SIG-M5 treated with dmso at 0.1 percent for 504 hours (cell line): ENCODE results near the gene SUPT4H1.

Source experiments
- DNase-seq: peaks from one replicate; lab custom pipeline; 2025; ENCODE audit not compliant: unreplicated experiment; lab: John Stamatoyannopoulos, UW

Gene SUPT4H1

DNA sequence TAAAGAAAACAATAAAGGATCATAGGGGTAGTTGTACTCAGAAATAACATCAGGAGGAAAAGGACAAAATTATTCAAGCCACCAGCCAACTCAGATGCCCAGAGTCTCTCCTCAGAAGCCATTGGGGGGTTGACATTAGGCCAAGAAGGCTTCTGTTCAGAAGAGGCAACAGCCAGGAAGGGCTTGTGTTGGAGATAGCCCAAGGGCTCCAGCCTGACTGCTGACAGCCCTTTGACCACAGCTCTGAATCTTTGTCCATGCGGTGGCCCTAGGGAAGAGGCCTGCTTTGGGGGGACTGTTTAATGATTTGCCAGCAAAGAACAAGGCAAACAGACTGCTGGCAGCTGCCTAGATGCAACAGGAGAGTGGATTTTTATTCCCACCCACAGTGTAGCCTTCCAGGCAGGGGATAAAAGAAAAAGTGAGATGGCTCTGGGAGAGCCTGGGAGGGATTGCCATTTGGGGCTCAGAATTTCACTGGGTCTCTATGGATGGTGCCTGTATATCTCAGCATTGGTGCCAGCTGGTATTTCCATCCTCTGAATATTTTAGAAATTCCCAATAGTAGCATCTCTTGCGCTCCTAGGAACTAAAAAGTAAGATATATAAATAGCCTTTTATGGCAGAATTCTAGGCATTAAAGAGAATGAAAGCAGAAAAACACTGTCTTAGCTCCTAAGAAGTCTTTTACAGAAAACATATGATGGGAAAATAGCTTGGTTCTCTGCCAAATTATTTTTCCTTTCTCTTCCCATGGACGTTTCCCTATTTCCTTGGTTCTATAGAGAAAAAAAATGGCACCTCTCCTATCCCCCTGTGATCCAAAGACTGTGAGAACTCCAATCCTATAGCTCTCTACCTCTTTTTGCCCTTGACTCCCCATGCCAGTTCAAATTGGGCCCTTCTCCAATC is 29.4 kb upstream of the SUPT4H1 start:
- no peak for DNase-seq

DNA sequence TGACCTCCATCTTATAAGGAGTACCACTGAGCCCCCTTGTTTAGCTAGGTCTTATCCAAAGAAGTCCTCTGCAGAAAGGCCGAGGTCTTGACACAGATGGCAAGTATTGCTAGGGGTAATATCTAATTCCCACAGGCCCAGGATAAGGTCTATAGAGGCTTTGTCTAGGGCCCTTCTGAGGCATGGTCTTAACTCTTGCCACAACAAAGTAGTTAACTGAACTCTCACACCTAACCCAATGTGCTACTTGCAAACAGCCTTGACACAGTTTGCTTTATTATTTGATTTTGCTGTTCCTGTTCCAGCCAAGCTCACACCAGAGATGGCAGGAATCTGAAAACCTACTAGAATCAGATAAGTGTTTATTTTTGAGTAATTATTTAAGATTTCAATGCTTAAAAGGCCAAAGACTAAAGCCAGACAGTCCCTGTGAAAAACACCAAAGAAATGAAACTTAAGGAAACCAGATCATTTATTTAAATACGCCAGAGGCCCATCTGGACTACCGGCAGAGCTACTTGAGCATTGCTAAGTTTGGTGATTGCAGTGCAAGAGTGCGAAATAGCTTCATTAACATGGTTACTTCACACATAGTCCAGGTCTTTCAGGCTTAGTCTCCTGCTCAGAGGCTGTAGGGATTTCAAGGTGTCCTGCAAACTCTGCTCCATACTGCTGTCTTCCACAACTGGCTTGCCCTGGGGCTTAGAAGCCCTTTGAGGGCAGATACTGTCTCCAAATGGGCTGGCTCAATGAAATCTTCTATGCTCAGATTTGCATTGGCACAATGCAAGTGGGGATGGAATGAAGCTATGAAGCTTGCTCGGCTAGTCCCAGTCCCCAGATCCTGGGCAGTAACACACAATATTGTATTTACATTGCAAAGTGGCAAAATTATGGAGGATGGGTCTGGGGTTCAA is 28.5 kb upstream of the SUPT4H1 start:
- DNase-seq: no peak

DNA sequence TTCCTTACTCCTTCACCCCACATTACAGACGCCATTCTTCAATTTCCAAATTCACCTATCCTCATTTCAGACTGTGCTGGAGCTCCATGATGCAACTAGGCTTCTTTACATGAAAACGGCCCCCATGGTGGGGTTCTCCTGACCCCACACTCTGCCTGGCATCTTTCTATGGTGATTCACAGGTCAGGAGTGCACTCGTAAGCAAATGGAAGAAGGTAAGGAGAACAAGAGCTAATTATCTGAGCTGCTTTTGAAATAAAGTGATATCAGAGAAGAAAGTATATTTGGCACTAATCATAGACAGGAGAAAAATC is 27.5 kb upstream of the SUPT4H1 start:
- DNase-seq: no peak

DNA sequence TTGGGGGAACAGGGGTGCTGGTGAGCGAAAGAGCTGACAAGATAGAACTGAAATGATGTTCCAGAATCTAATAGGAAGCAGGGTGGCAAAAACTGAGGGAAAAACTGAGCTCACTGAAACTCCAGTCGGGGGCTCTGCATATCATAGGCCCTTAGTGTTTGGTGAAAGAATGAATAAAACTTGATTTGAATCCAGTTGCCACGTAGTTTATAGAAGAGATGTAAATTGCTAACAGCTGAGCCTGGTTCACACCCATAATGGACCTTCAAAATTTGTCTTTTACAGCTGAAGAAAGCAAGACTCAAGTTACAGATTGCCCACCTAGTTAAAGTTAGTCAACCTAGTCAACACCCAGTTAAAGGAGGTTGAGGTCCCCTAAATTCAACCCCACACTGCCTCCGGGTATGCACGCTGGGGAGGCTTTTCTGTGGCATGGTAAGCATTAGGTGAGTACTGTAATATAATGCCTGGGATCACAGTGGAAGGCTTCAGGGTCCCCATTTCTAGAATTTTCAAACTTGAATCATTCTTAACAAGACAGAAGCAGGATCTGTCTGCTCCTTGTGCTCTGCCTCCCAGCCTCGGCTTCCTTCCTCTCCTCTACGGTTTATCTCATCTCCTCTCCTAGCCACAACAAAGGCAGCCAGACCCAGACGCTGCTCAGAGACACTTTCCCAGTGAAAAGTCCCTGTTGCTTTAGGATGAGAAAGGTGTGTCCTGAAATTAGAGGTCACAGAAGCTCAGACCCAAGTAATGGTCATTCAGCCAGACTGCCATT is 26.9 kb upstream of the SUPT4H1 start:
- no peak for DNase-seq

DNA sequence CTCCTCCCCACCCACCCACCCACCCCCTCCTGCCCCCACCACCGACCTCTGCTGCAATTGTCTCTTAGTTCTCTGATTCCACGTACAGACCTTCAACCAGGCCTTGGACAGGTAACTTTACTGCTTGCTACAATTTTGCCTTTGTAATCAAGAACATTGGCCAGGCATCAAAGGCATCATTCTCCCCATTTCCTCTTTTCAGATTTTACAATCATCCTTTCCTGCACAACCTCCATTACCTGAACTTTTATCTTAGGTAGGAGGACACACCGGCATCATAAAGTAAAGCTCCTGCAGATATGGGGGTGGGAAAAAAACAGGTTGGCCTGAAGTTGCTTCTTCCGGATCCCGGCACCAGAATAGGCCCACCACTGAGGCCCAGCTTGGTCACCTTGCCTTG is 25.7 kb upstream of the SUPT4H1 start:
- no peak for DNase-seq

DNA sequence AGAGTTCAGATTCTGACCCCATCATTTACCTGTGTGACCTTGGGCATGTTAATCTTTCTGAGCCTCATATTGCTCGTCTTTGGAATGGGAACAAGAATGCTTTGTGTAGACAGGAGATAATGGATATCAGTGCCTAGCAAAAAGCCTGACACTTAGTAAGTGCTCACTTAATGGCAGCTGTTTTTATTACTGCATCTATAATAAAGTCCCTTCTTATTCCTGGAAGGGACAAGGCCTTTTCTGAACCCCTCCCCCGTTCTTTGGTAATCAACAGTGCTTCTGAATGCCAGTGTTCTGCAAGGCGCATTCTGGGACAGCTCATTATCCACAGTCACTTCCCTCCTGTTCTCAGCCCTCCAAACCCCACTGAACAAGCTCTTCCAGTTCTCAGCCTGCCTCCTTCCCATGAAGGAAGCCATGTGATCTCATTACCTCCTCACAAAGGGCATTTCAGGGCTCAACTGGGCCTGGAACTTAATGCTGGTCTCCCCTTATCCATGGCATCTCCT is 25.1 kb upstream of the SUPT4H1 start:
- peak; percentile 76 for DNase-seq

DNA sequence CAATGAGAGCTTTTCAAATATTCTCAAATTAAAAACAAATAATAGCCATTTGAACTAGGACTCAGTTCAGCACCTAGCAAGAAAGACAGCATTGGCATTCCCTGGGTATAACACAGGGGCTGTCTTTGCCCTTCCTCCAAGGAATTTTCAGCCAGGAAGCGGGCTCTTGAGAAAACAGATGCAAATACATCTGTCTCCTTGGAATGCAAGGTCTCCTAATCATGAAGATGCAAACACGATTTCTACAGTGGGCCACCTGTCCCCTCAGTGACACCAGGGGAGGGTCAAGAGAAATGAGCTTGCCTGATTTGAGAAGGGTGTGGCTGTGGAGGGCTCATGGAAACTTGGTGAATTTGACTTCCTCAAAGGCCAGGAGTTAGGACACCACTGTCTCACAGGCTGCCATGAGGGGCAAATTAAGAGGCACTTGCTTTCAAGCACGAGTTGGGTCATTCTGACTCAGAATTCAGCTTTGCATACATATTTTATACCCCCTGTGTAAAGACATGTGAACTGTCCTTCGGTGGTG is 24.5 kb upstream of the SUPT4H1 start:
- DNase-seq: peak; percentile 26

DNA sequence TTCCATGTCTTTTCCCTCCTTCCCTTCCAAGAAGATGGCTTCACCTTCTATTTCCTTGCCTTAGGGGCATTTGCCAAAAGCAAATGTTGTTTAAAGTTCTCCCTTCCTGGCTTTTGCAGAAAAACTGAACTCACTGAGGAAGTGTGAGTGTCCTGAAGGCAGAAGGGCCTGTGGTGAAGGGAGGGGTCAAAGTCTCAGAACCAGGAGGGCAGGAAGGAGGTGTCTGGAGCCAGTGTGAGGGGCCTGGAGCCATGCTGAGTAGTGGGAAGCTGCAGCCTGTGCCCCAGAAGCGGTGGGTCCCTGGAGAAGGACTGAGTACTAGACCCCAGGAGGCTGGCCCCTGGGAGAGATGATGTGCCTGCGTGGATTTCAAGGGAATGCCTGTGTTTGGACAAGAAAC is 23.8 kb upstream of the SUPT4H1 start:
- DNase-seq: no peak

DNA sequence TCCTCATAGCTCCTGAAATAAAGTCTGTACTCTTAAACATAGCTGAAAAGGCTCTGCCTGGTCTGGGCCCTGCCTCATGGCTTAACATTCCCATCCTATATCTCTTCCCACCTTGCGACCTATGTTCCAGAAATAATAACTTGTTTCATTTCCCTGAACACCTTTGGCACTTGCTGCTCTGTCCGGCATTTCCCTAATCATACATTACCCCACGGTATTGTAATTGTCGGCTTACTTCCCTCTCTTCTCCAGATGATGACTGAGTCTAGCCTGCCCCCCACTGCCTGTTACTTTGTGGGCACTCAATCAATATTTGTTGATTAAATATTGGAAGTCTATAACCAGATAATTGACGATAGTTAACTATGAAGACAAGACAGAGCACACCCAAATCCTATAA is 23.3 kb upstream of the SUPT4H1 start:
- no peak for DNase-seq

DNA sequence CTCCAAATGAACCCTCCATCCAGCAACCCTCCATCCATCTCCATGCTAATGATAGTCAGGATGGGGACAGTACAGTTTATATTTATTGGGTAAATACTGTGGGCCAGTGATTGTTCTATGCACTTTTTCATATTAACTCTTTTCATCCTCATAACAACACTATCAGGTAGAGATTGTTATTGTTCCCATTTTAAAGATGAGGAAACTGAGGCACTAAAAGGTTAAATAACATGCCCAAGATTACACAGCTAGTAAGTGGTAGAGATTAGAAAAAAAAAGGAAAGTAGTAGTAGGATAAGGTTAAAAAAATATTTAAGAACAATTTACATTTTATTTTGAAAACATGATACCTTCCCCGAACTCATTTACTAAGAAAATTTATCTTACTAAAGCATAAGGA is 21.9 kb upstream of the SUPT4H1 start:
- DNase-seq: no peak

DNA sequence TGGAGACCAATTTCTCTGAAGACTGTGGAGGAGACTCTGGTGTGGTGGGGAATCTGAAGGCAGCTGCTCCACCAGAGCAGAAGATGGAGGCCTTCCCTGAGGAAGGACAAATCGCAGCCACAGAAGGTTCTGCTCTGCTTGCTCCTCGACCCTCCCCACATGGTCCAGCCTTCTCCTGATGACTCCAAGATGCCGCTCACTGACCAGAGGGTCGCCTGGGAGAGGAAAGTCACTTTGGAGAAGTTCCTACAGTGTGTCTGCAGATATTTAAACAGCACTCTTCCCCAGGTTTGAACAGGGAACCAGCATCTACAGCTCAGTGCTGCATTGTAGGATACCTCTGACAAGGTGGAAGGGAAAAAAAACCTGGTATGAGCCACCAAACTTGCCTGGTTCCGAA is 21.0 kb upstream of the SUPT4H1 start:
- no peak for DNase-seq

DNA sequence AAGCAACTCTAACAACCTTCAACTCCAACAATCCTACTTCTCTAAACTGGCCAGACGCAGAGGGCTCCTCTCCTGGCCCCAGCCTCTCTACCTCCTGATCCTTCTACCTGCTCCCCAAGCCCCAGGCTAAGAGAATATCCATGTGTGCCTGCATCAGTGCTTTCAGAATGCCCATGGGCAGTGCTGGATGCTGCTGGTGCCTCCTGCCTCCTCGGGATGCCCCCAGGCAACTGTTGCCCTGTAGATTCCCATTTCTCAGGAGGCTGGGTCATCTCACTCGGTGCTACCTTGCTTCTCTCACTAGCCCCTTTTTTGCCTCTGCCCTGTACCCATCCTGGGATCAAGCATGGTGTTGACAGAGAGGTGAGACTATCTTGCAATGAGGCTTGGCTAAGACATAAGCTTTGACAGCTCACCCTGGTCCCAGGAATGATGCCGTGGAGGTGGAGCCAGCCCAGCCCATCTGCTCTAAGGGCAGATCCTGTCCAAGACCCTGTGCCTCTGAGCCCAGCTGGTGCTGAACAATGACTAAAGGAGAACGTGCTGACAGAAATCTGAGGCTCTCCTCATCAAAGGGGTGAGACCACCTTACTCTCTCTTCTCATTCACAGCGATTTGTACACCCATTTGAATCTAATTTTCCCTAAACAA is 19.4 kb upstream of the SUPT4H1 start:
- DNase-seq: no peak

DNA sequence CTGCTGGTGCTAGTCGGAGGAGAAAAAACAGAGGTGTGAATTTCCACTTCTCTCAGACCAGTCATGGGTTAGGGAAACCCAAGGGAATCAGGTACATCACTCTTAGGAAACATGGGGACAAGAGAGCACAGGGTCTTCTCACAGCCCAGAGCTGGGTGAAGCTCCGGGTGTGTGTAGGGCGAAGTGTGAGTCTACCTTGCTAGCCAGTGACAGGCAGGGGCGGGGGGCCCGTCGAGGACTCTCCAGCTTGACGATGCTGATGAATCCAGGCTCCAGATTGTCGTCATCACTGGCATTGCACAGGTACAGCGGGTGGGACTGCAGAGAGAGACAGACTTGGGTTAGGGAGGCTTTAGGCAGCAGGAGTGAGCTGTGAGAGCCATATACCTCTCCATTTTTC is 18.7 kb upstream of the SUPT4H1 start:
- DNase-seq: no peak

DNA sequence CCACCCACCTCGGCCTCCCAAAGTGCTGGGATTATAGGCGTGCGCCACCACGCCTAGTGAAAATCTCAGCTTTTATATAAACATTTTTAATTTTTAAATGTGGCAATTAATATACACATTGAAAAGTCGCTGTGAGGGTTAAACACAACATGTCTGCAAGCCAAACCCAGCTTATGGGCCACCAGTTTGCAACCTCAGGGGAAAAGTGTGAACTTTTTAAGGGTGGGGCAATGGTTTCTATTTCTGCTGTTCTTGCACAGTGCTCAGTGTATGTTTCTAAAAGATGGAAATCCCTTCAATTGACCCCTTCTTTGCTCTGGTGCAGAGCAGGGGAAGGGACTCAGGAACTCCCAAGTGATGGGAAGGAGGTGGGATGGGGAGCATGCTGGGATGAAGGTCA is 18.3 kb upstream of the SUPT4H1 start:
- DNase-seq: no peak

DNA sequence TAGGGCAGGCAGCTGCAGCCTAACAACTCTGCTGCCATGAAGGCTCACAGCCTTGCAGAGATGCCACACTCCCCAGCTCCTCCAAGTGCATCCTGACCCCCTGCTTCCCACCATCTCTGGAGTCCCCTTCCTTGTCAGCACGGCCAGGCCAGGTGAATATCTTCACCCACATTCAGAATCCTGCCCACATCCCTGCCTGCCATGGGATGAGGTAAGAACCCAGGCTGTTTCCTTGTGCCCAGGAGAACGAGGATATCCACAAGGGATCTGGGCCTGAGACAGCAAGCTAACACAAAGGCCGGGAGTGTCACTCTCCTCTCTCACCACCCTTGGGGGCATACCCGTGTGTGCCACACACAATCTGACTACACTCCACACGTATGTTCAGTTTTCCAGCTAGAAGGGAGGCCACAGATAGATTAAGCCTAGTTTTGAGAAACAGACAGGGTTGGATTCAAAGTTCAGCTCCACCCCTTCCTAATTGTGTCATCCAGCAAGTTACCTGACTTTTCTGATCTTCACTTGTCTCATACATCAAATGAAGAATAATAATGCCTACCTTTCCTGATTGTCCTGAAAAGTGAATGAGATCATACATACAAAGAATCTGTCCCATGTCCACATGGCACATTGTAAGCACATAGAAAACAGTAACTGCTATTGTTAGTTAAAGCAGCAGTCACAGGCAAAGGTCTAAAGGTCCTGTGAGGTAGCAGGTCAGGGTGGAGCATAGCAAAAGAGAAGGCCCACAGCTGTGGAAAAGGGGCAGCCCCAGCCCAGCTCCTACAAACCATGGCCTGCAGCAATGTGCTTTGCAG is 17.4 kb upstream of the SUPT4H1 start:
- no peak for DNase-seq

DNA sequence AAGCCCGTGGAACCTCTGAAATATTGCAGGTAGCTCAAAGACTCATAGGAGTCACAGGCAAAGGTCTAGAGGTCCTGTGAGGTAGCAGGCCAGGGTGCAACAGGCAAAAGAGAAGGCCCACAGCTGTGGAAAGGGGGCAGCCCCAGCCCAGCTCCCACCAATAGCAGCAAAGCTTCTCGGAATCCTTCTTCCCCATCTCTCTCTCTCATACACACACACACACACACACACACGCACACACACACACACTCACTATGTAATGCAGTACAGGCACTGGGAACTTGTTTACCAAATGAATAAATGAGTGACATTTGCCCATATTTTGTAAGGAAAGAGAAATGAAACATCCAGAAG is 16.8 kb upstream of the SUPT4H1 start:
- DNase-seq: no peak

DNA sequence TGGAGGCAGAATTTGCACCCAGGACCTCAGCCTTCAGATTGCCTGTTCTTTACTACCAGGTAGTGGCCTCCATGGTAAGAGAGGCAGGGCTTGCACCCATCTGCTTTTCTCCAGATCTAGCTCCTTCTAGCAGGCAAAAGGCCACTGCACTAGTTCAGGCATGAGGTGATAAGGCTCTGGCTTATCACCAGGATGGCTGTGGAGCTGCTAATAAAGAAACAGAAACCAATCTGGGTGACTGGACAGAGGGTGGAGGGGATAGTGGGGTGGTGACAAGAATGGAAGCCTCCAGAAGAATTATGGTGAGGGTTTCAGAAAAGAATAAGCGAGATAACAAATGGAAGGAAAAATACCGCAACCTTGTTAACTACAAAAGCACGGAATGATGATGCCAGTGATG is 15.5 kb upstream of the SUPT4H1 start:
- no peak for DNase-seq

DNA sequence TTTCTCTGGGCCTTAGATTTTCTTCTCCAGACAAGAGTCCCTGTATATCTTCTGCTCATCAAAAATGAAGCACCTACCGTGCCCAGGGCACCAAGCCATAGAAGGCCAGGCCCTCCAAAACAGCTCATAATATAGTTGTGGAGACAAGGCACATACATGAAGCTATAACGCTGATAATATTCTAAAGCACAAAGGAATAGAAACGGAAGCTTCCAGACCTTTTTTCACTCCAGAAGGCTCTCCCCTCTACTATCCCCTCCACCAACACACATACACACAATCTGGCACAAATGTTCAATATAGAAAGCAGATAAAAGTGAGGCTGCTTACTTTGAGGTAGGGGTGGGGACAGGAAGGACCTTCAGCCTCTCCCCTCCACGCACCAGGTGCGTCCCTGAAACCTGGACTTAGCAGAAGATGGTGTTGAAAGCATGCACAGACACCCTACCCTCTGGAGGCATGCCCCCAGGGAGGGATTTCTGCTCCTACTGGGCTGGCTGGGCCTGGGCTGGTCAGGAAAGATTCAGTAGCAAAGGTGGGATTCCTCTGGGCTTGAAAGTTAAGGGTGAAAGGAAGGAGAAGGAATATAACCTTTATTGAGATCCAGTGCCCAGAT is 14.1 kb upstream of the SUPT4H1 start:
- DNase-seq: no peak
